NCI-H460 (cell line): Measurements from ENCODE around the gene TEX264. TPM values are rescaled to one million over a fixed set of nuclear protein-coding genes. Genes with fewer than 3 reads are reported as not detected.
"Not testable (repeated sequence)": the region's sequence is repeated elsewhere in the genome, so short reads cannot be mapped to it uniquely, and the experiment has no call there.

ENCODE experiments used
- DNase-seq: peaks from one replicate; pipeline ENCODE4 v3.0.0-alpha.2; 2016; ENCODE audit warnings: low read depth; ENCODE audit errors: extremely low read depth
- total RNA-seq: library from RNA; depleted of rRNA; stranded (reverse); fragments of >200 nt; shearing (Covaris generic); gene quantifications from 2 replicates; pipeline ENCODE4 v1.2.3, GENCODE V29; 2014

The TEX264 gene
- total RNA-seq, 1 experiment from 2014 or later: 24.7 TPM

GRCh38 chr3:51712963-51713362 lies 41.9 kb downstream of the TEX264 start:
- no peak for DNase-seq

- DNase-seq: no peak
Observed at GRCh38 chr3:51715231-51715976, 44.4 kb downstream of the TEX264 start.

GRCh38 chr3:51715977-51716294 lies 44.9 kb downstream of the TEX264 start:
- no peak for DNase-seq

GRCh38 chr3:51716805-51717204 lies 45.8 kb downstream of the TEX264 start:
- no peak for DNase-seq

- DNase-seq: no peak
Observed at GRCh38 chr3:51717446-51717845, 46.4 kb downstream of the TEX264 start.

- no peak for DNase-seq
Observed at GRCh38 chr3:51717947-51718346, 46.9 kb downstream of the TEX264 start.

- peak; percentile 58 for DNase-seq
Observed at GRCh38 chr3:51718547-51719409, 47.7 kb downstream of the TEX264 start.

- DNase-seq: no peak
Observed at GRCh38 chr3:51719410-51720025, 48.5 kb downstream of the TEX264 start.

- no peak for DNase-seq
Observed at GRCh38 chr3:51720292-51721061, 49.4 kb downstream of the TEX264 start.

- no peak for DNase-seq
Observed at GRCh38 chr3:51721062-51721745, 50.2 kb downstream of the TEX264 start.

GRCh38 chr3:51722362-51722761 lies 51.3 kb downstream of the TEX264 start:
- DNase-seq: no peak

GRCh38 chr3:51727500-51727899 lies 56.4 kb downstream of the TEX264 start:
- DNase-seq: no peak

- DNase-seq: no peak
Observed at GRCh38 chr3:51729042-51729633, 58.1 kb downstream of the TEX264 start.

- DNase-seq: no peak
Observed at GRCh38 chr3:51733859-51734571, 63.0 kb downstream of the TEX264 start.

GRCh38 chr3:51734572-51734907 lies 63.5 kb downstream of the TEX264 start:
- DNase-seq: no peak

GRCh38 chr3:51735039-51735438 lies 64.0 kb downstream of the TEX264 start:
- DNase-seq: no peak

GRCh38 chr3:51735950-51736349 lies 64.9 kb downstream of the TEX264 start:
- no peak for DNase-seq

- DNase-seq: no peak
Observed at GRCh38 chr3:51739110-51739509, 68.1 kb downstream of the TEX264 start.

GRCh38 chr3:51742320-51742719 lies 71.3 kb downstream of the TEX264 start:
- not testable (repeated sequence) for DNase-seq
